K562 (cell line): ENCODE data around the gene ATP8B2. TPM values are rescaled to one million over a fixed set of nuclear protein-coding genes. Genes with fewer than 3 reads are reported as not detected.

Experiments used
- BCOR ChIP-seq: fragments of 450-650 bp; IDR thresholded peaks from 2 replicates; pipeline ENCODE4 v1.6.1; 2016
- CREM ChIP-seq: IDR thresholded peaks from 2 replicates; pipeline ENCODE4 v1.6.1; 2014; ENCODE audit warnings: antibody characterized with exemption, low read depth
- HEY1 ChIP-seq: fragments of 250-450 bp; sonication (Bioruptor Pico); IDR thresholded peaks from 2 replicates; pipeline ENCODE4 v1.5.0; 2020; ENCODE audit warnings: mild to moderate bottlenecking, moderate library complexity, borderline replicate concordance
- HNRNPLL ChIP-seq: fragments of 200-400 bp; formaldehyde crosslinking; IDR thresholded peaks from 2 replicates; pipeline ENCODE4 v1.6.1; 2017; ENCODE audit warnings: low read length, low read depth, mild to moderate bottlenecking; ENCODE audit not compliant: poor library complexity, severe bottlenecking
- KLF1 ChIP-seq: fragments of 450-650 bp; IDR thresholded peaks from 2 replicates; pipeline ENCODE4 v1.6.1; 2016; ENCODE audit warnings: missing genetic modification characterization, missing compliant biosample characterization
- MEIS2 ChIP-seq: fragments of 450-650 bp; IDR thresholded peaks from 2 replicates; pipeline ENCODE4 v1.6.1; 2014; ENCODE audit warnings: mild to moderate bottlenecking; ENCODE audit not compliant: partially characterized antibody
- XRCC3 ChIP-seq: fragments of 450-650 bp; IDR thresholded peaks from 2 replicates; pipeline ENCODE4 v1.6.1; 2017; ENCODE audit warnings: mild to moderate bottlenecking, moderate library complexity
- ZEB2 ChIP-seq: fragments of 450-650 bp; IDR thresholded peaks from 2 replicates; pipeline ENCODE4 v1.6.1; 2016
- ZNF121 ChIP-seq: sonication (generic); formaldehyde crosslinking; conservative IDR thresholded peaks from 2 replicates; pipeline ENCODE4 v1.8.0; 2022; ENCODE audit warnings: missing genetic modification reagents
- ZNF174 ChIP-seq: fragments of 250-450 bp; sonication (Bioruptor Pico); IDR thresholded peaks from 2 replicates; pipeline ENCODE4 v1.4.0; 2020; ENCODE audit warnings: mild to moderate bottlenecking
- ZNF175 ChIP-seq: fragments of 200-800 bp; sonication (Bioruptor generic); IDR thresholded peaks from 2 replicates; pipeline ENCODE4 v1.6.1; 2016; ENCODE audit warnings: low read depth, mild to moderate bottlenecking, missing genetic modification characterization, missing compliant biosample characterization
- ZNF3 ChIP-seq: fragments of 250-450 bp; sonication (Bioruptor Pico); IDR thresholded peaks from 2 replicates; pipeline ENCODE4 v1.5.0; 2021; ENCODE audit warnings: mild to moderate bottlenecking, moderate library complexity
- ZNF316 ChIP-seq: fragments of 450-650 bp; IDR thresholded peaks from 2 replicates; pipeline ENCODE4 v1.6.1; 2016
- polyA plus RNA-seq, 8 experiments: library from polyadenylated mRNA; depleted of rRNA in 4 of 8; stranded (reverse) in 5 of 8; unstranded in 3 of 8; fragments of >200 nt; fragmentation: Nextera tagmentation in 2 of 8; fragmentation: Illumina TruSeq in 1 of 8; extraction: Ambion mirVana in 2 of 8; extraction: Trizol in 1 of 8; gene quantifications; 2 replicates each; pipeline versions ENCODE4 v1.2.1 to v1.2.3, GENCODE V29; 2011 to 2014; ENCODE audit warnings: inconsistent platforms in 1 of 8, missing spikeins in 1 of 8
- total RNA-seq, 7 experiments: library from RNA; depleted of rRNA in 6 of 7; stranded (reverse); fragments of >200 nt in 6 of 7; fragmentation: Illumina TruSeq in 2 of 7; extraction: Trizol in 2 of 7; gene quantifications; 2 replicates each; pipeline versions ENCODE4 v1.2.1 to v1.2.3, GENCODE V29; 2011 to 2021; ENCODE audit warnings: low replicate concordance in 1 of 7
- TF ChIP-seq, protein P1 (sequence below): sonication (generic); formaldehyde crosslinking; IDR thresholded peaks from 2 replicates; pipeline ENCODE4 v1.8.1; 2023; ENCODE audit warnings: mild to moderate bottlenecking, missing genetic modification reagents
- TF ChIP-seq, protein P2 (sequence below): sonication (generic); formaldehyde crosslinking; IDR thresholded peaks from 2 replicates; pipeline ENCODE4 v1.8.0; 2022; ENCODE audit warnings: mild to moderate bottlenecking, missing genetic modification reagents
- TF ChIP-seq, protein P3 (sequence below): fragments of 450-650 bp; IDR thresholded peaks from 2 replicates; pipeline ENCODE4 v1.6.1; 2017; ENCODE audit warnings: antibody characterized with exemption, mild to moderate bottlenecking
- TF ChIP-seq, protein P4 (sequence below), 2 experiments: fragments of 450-650 bp; conservative IDR thresholded peaks; 2 replicates each; pipeline ENCODE4 v1.6.1; 2017; ENCODE audit warnings: mild to moderate bottlenecking in 2 of 2, moderate library complexity in 2 of 2

The ATP8B2 gene
- total and polyA plus RNA-seq, 9 of the 15 experiments (the other 6 are each of a cell fraction or from before 2014, with no cell fraction given): 0.27 to 33.2 (median 18.4) TPM

DNA sequence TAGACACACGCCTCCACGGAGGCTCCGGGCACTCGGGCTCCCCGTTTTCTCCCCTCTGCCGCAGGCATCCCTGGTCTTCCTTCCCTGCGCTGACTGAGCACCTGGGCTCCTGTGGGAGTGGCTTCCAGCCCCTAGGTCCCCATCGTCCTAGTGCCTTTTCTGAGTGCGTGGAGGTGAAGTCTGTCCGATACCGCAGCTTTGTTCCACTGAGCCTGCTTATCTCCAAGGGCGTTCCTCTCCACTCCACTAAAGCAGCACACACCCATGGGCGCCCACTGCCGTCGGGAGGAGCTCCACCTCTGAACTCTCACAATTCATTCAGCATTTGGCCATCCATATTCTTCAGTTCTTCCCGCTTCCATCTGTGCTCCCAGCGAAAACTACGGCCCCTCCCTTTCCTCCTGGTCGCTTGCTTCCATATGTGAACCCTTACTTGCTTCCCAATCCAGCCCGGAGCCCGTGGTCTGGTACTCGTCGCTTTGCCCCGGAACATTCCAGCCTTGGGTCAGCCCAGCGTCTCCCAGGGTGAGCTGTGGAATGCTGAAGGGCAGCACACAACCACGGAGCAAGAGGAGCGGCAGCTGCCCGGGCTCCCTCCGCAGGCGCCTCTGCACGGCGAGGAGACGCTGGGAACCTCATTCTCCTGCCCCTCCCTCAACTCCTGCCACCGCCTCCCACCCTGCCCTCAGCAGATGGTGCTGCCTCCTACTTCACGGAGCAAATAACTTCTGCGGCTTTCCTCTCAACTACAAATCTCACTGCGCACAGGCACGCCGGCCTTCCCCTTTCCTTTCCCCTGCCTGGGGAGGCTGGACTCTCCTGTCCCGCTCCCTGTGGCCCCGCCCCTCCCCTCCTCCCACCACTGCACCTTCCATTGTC is 27.5 kb downstream of the ATP8B2 start (continued):
- peak; percentile 34 for TF ChIP-seq HNRNPLL
- TF ChIP-seq, protein P1, sequence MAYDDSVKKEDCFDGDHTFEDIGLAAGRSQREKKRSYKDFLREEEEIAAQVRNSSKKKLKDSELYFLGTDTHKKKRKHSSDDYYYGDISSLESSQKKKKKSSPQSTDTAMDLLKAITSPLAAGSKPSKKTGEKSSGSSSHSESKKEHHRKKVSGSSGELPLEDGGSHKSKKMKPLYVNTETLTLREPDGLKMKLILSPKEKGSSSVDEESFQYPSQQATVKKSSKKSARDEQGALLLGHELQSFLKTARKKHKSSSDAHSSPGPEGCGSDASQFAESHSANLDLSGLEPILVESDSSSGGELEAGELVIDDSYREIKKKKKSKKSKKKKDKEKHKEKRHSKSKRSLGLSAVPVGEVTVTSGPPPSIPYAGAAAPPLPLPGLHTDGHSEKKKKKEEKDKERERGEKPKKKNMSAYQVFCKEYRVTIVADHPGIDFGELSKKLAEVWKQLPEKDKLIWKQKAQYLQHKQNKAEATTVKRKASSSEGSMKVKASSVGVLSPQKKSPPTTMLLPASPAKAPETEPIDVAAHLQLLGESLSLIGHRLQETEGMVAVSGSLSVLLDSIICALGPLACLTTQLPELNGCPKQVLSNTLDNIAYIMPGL (CRISPR knock-in tag): no peak
- TF ChIP-seq ZNF3 (CRISPR knock-in tag): no peak
- peak; percentile 49 for TF ChIP-seq CREM
- TF ChIP-seq ZEB2: peak; percentile 61; the same call in 1 of the 2 replicates
- TF ChIP-seq ZNF175: no peak
- TF ChIP-seq, protein P2, sequence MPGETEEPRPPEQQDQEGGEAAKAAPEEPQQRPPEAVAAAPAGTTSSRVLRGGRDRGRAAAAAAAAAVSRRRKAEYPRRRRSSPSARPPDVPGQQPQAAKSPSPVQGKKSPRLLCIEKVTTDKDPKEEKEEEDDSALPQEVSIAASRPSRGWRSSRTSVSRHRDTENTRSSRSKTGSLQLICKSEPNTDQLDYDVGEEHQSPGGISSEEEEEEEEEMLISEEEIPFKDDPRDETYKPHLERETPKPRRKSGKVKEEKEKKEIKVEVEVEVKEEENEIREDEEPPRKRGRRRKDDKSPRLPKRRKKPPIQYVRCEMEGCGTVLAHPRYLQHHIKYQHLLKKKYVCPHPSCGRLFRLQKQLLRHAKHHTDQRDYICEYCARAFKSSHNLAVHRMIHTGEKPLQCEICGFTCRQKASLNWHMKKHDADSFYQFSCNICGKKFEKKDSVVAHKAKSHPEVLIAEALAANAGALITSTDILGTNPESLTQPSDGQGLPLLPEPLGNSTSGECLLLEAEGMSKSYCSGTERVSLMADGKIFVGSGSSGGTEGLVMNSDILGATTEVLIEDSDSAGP (CRISPR knock-in tag): no peak
- peak; percentile 69; the same call in 1 of the 2 replicates for TF ChIP-seq BCOR
- TF ChIP-seq ZNF174: no peak
- TF ChIP-seq, protein P3, sequence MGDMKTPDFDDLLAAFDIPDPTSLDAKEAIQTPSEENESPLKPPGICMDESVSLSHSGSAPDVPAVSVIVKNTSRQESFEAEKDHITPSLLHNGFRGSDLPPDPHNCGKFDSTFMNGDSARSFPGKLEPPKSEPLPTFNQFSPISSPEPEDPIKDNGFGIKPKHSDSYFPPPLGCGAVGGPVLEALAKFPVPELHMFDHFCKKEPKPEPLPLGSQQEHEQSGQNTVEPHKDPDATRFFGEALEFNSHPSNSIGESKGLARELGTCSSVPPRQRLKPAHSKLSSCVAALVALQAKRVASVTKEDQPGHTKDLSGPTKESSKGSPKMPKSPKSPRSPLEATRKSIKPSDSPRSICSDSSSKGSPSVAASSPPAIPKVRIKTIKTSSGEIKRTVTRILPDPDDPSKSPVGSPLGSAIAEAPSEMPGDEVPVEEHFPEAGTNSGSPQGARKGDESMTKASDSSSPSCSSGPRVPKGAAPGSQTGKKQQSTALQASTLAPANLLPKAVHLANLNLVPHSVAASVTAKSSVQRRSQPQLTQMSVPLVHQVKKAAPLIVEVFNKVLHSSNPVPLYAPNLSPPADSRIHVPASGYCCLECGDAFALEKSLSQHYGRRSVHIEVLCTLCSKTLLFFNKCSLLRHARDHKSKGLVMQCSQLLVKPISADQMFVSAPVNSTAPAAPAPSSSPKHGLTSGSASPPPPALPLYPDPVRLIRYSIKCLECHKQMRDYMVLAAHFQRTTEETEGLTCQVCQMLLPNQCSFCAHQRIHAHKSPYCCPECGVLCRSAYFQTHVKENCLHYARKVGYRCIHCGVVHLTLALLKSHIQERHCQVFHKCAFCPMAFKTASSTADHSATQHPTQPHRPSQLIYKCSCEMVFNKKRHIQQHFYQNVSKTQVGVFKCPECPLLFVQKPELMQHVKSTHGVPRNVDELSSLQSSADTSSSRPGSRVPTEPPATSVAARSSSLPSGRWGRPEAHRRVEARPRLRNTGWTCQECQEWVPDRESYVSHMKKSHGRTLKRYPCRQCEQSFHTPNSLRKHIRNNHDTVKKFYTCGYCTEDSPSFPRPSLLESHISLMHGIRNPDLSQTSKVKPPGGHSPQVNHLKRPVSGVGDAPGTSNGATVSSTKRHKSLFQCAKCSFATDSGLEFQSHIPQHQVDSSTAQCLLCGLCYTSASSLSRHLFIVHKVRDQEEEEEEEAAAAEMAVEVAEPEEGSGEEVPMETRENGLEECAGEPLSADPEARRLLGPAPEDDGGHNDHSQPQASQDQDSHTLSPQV: no peak
- peak; percentile 81 for TF ChIP-seq KLF1 (tag)
- TF ChIP-seq XRCC3: no peak
- no peak for TF ChIP-seq ZNF316
- no peak for TF ChIP-seq HEY1
- TF ChIP-seq, protein P4, sequence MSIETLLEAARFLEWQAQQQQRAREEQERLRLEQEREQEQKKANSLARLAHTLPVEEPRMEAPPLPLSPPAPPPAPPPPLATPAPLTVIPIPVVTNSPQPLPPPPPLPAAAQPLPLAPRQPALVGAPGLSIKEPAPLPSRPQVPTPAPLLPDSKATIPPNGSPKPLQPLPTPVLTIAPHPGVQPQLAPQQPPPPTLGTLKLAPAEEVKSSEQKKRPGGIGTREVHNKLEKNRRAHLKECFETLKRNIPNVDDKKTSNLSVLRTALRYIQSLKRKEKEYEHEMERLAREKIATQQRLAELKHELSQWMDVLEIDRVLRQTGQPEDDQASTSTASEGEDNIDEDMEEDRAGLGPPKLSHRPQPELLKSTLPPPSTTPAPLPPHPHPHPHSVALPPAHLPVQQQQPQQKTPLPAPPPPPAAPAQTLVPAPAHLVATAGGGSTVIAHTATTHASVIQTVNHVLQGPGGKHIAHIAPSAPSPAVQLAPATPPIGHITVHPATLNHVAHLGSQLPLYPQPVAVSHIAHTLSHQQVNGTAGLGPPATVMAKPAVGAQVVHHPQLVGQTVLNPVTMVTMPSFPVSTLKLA (conservative IDR thresholded peaks at IDR 0.05): no peak; a peak in 1 of 4 replicates
- TF ChIP-seq ZNF121: peak; percentile 39
- no peak for TF ChIP-seq MEIS2
